ENCODE results near the gene B3GAT1. TPM values are rescaled to one million over a fixed set of nuclear protein-coding genes. Genes with fewer than 3 reads are reported as not detected.

The B3GAT1 gene
- total RNA-seq, 1 donor from 2014 or later, result 3.5 TPM

- H3K9me3 Mint-ChIP-seq, result no peaks in the 10 kb centered on the region
- H3K36me3 Mint-ChIP-seq, result no peaks in the 10 kb centered on the region
- H3K4me3 Mint-ChIP-seq, result peak overlapping the region; percentile 85
- H3K27ac Mint-ChIP-seq, result no peak overlapping the region
- peaks cover 73% of the 10 kb centered on the region for H3K27me3 Mint-ChIP-seq
- peaks cover 4% of the 10 kb centered on the region for H3K4me1 Mint-ChIP-seq (ENCODE audit: unreplicated experiment)
- DNase-seq (ENCODE audit: extremely low spot score, unreplicated experiment), result no peak
- no peak for TF ChIP-seq CTCF (conservative IDR thresholded peaks at IDR 0.05)
Measured at GRCh38 chr11:134332782-134333181, 79.3 kb downstream of the B3GAT1 start.

GRCh38 chr11:134332189-134332631, 79.8 kb downstream of the B3GAT1 start:
- H3K36me3 Mint-ChIP-seq, result no peaks in the 10 kb centered on the region
- H3K4me3 Mint-ChIP-seq, result peak overlapping the region; percentile 85
- H3K4me1 Mint-ChIP-seq (ENCODE audit: unreplicated experiment), result peaks cover 4% of the 10 kb centered on the region
- H3K9me3 Mint-ChIP-seq, result no peaks in the 10 kb centered on the region
- no peak overlapping the region for H3K27ac Mint-ChIP-seq
- peaks cover 79% of the 10 kb centered on the region for H3K27me3 Mint-ChIP-seq
- no peak for DNase-seq (ENCODE audit: extremely low spot score, unreplicated experiment)
- no peak for TF ChIP-seq CTCF (conservative IDR thresholded peaks at IDR 0.05)

GRCh38 chr11:134331354-134332188, 80.5 kb downstream of the B3GAT1 start, which contains the start of gene GLB1L2:
GLB1L2 (plus strand) TSS chr11:134331988; CDS start chr11:134332062, 74 bp downstream.
- no peak for TF ChIP-seq CTCF (conservative IDR thresholded peaks at IDR 0.05)
- peaks cover 4% of the 10 kb centered on the region for H3K4me1 Mint-ChIP-seq (ENCODE audit: unreplicated experiment)
- peak within 1 kb of the TSS; percentile 63 for H3K27ac Mint-ChIP-seq
- H3K4me3 Mint-ChIP-seq, result peak within 1 kb of the TSS; percentile 90
- peak; percentile 82 for DNase-seq (ENCODE audit: extremely low spot score, unreplicated experiment)
- no peaks in the 10 kb centered on the region for H3K9me3 Mint-ChIP-seq
- peaks cover 80% of the 10 kb centered on the region for H3K27me3 Mint-ChIP-seq
- H3K36me3 Mint-ChIP-seq, result no peaks in the 10 kb centered on the region

- Mint-ChIP-seq H3K4me1 (ENCODE audit: unreplicated experiment) (peaks cover 4% of the 10 kb centered on the region), H3K9me3 (no peaks in the 10 kb centered on the region), H3K4me3 (peak overlapping the region; percentile 90), H3K36me3 (no peaks in the 10 kb centered on the region), H3K27ac (no peak overlapping the region), H3K27me3 (peaks cover 81% of the 10 kb centered on the region)
- TF ChIP-seq CTCF (conservative IDR thresholded peaks at IDR 0.05), result no peak
- DNase-seq (ENCODE audit: extremely low spot score, unreplicated experiment), result no peak
Measured at GRCh38 chr11:134330611-134331353, 81.3 kb downstream of the B3GAT1 start.

Other genes starting within 250 kb of the B3GAT1 start
- gene NCAPD3, start 188.3 kb downstream of the B3GAT1 start, total RNA-seq (ENCODE audit: low replicate concordance), result 18.0 and 33.9 TPM in 2 replicates
- gene VPS26B, start 187.6 kb downstream of the B3GAT1 start, total RNA-seq (ENCODE audit: low replicate concordance), result 32.5 and 43.6 TPM in 2 replicates
- gene THYN1, start 158.9 kb downstream of the B3GAT1 start, total RNA-seq (ENCODE audit: low replicate concordance), result 28.7 and 44.3 TPM in 2 replicates
- 26.4 and 29.8 TPM in 2 replicates for gene ACAD8, start 158.7 kb downstream of the B3GAT1 start, total RNA-seq (ENCODE audit: low replicate concordance)
- gene GLB1L3, start 135.9 kb downstream of the B3GAT1 start, total RNA-seq (ENCODE audit: low replicate concordance), result not detected in 2 replicates
- 5.5 and 11.6 TPM in 2 replicates for gene GLB1L2, start 80.3 kb downstream of the B3GAT1 start, total RNA-seq (ENCODE audit: low replicate concordance)

All from type B pancreatic cell (in vitro differentiated cells).